Uterus (tissue), 4 donors: ENCODE measurements around the gene MCU. TPM values are rescaled to one million over a fixed set of nuclear protein-coding genes. Genes with fewer than 3 reads are reported as not detected.
"Not testable (repeated sequence)": the region's sequence is repeated elsewhere in the genome, so short reads cannot be mapped to it uniquely, and the experiment has no call there.

Experiments
- DNase-seq, 2 donors: peaks; one replicate each; pipeline ENCODE4 v3.0.0-alpha.2; 2019 to 2020
- H3K27ac ChIP-seq, 2 donors: fragments of 200-600 bp; sonication (generic); 1 replicate in 1 of 2; 2 replicates in 1 of 2; pipeline ENCODE4 v1.5.1; 2016 to 2018
- H3K27me3 ChIP-seq, 2 donors: fragments of 200-600 bp; sonication (generic); one replicate each; pipeline ENCODE4 v1.5.1; 2018 to 2019; ENCODE audit warnings: control low read depth in 1 of 2
- H3K36me3 ChIP-seq, 2 donors: fragments of 200-600 bp; sonication (generic); one replicate each; pipeline ENCODE4 v1.5.1; 2019; ENCODE audit warnings: control low read depth in 1 of 2
- H3K4me1 ChIP-seq, 2 donors: fragments of 200-600 bp; sonication (generic); one replicate each; pipeline ENCODE4 v1.5.1; 2018 to 2019; ENCODE audit warnings: control low read depth in 1 of 2
- H3K4me3 ChIP-seq, 2 donors: fragments of 200-600 bp; sonication (generic); 1 replicate in 1 of 2; 2 replicates in 1 of 2; pipeline ENCODE4 v1.5.1; 2018 to 2019; ENCODE audit warnings: mild to moderate bottlenecking in 1 of 2
- H3K9me3 ChIP-seq, 2 donors: fragments of 200-600 bp; sonication (generic); one replicate each; pipeline ENCODE4 v1.5.1; 2019; ENCODE audit warnings: control low read depth in 1 of 2
- POLR2A ChIP-seq, 2 donors: fragments of 450-650 bp; IDR thresholded peaks; one replicate each; pipeline ENCODE4 v1.6.1; 2016; ENCODE audit warnings: antibody characterized with exemption in 2 of 2, mild to moderate bottlenecking in 1 of 2, moderate library complexity in 1 of 2
- intact Hi-C: fragments of 100-400 bp; cut with DNase I; formaldehyde crosslinking; loops from one replicate; pipeline ENCODE4 v1.15.1; 2023; ENCODE audit warnings: low total_unique reads
- total RNA-seq, 4 donors: library from RNA; depleted of rRNA in 3 of 4; stranded (reverse); fragments of >200 nt in 3 of 4; gene quantifications; one replicate each; pipeline versions ENCODE4 v1.1.0 to v1.2.4, GENCODE V29; 2014 to 2023
- TF ChIP-seq, protein P1 (sequence below), 4 experiments: fragments of 200-600 bp in 2 of 4; fragments of 450-650 bp in 2 of 4; sonication (generic) in 2 of 4; IDR thresholded peaks; one replicate each; pipeline ENCODE4 v1.5.1; 2016 to 2019; ENCODE audit warnings: antibody characterized with exemption in 4 of 4, mild to moderate bottlenecking in 2 of 4, moderate library complexity in 1 of 4
- donor health status: DM: yes; HTN: yes; CAD: no.

Gene MCU
- total RNA-seq, 4 donors from 2014 or later: 13.2 to 35.8 (median 24.6) TPM

GRCh38 chr10:72763201-72763600 lies 71.3 kb downstream of the MCU start:
- H3K4me1 ChIP-seq: no peaks in the 10 kb centered on the region
- intact Hi-C loops: no loop called here
- peak overlapping the region; percentile 45 to 60 for H3K27ac ChIP-seq
- no peak for DNase-seq
- TF ChIP-seq, protein P1, sequence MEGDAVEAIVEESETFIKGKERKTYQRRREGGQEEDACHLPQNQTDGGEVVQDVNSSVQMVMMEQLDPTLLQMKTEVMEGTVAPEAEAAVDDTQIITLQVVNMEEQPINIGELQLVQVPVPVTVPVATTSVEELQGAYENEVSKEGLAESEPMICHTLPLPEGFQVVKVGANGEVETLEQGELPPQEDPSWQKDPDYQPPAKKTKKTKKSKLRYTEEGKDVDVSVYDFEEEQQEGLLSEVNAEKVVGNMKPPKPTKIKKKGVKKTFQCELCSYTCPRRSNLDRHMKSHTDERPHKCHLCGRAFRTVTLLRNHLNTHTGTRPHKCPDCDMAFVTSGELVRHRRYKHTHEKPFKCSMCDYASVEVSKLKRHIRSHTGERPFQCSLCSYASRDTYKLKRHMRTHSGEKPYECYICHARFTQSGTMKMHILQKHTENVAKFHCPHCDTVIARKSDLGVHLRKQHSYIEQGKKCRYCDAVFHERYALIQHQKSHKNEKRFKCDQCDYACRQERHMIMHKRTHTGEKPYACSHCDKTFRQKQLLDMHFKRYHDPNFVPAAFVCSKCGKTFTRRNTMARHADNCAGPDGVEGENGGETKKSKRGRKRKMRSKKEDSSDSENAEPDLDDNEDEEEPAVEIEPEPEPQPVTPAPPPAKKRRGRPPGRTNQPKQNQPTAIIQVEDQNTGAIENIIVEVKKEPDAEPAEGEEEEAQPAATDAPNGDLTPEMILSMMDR (IDR thresholded peaks at IDR 0.05): no peak
- no peak for TF ChIP-seq POLR2A (IDR thresholded peaks at IDR 0.05)
- no peaks in the 10 kb centered on the region for H3K9me3 ChIP-seq
- no peaks in the 10 kb centered on the region for H3K36me3 ChIP-seq
- no peaks in the 10 kb centered on the region for H3K27me3 ChIP-seq
- no peak overlapping the region for H3K4me3 ChIP-seq

DNA sequence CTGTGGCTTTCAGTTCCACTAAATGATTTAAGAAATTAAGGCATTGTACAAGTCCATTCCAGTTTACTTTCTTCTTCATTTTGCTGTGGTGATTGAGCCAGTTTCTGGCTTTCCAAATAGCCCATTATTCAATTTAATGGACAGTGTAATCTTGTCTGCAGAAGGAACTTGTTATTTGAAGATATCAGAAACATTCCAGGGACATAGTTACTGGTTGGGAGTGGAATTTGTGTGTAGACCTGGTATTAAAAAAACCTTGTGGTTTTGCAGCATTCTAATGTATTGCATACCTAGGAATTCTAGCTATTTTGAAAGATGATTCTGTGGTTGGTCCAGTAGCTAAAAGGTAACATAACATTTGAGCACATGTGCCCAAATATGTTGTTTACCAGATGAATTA lies 72.2 kb downstream of the MCU start:
- Histone ChIP-seq H3K27ac (peak overlapping the region in 1 of 2 donors; percentile 60), H3K4me3 (no peak overlapping the region), H3K9me3 (no peaks in the 10 kb centered on the region), H3K27me3 (no peaks in the 10 kb centered on the region), H3K4me1 (no peaks in the 10 kb centered on the region), H3K36me3 (no peaks in the 10 kb centered on the region)
- TF ChIP-seq POLR2A (IDR thresholded peaks at IDR 0.05): no peak
- intact Hi-C loops: no loop called here
- DNase-seq: no peak

DNA sequence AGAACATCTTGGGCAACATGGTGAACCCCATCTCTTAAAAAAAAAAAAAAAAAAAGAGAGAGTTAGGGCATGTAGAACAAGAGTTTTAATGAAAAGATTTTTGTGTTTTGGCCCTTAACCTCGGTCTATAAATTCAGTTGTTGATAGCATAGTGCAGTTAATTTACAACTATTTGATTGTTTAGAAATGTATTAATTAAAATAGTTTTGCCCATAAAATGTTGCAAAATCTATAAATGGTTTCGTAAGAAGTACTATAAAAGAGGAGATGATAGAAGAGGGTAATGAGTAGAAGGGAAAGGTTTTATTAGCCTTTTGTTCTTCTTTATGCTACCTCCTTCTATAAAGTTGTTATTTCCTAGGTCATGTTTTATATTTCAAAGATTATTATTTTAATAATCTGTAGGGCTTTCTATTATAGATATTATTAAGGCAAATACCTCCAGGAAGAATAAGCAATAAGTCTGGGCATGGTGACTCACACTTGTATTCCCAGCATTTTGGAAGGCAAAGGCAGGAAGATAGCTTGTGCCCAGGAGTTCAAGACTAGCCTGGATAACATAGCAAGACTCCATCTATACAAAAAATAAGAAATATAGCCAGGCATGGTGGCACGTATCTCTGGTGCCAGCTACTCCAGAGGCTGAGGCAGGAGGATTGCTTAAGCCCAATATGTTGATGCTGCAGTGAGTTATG lies 73.3 kb downstream of the MCU start:
- Histone ChIP-seq H3K27me3 (no peaks in the 10 kb centered on the region), H3K9me3 (no peaks in the 10 kb centered on the region), H3K4me3 (no peak overlapping the region), H3K27ac (peak overlapping the region in 1 of 2 donors; percentile 14), H3K4me1 (no peaks in the 10 kb centered on the region), H3K36me3 (no peaks in the 10 kb centered on the region)
- TF ChIP-seq, protein P1 (IDR thresholded peaks at IDR 0.05): no peak
- no peak for TF ChIP-seq POLR2A (IDR thresholded peaks at IDR 0.05)
- intact Hi-C loops: no loop called here
- no peak for DNase-seq

- intact Hi-C loops, H3K27ac ChIP-seq, DNase-seq, H3K27me3 ChIP-seq, H3K4me1 ChIP-seq, H3K4me3 ChIP-seq, H3K36me3 ChIP-seq, H3K9me3 ChIP-seq: not testable (repeated sequence)
These were observed 79.3 kb downstream of the MCU start for GRCh38 chr10:72771195-72771594.

GRCh38 chr10:72772031-72772430 lies 80.1 kb downstream of the MCU start:
- DNase-seq: no peak
- H3K9me3 ChIP-seq: peaks cover 0 to 6% of the 10 kb centered on the region in 2 donors
- no peaks in the 10 kb centered on the region for H3K4me1 ChIP-seq
- TF ChIP-seq, protein P1 (IDR thresholded peaks at IDR 0.05): no peak
- TF ChIP-seq POLR2A (IDR thresholded peaks at IDR 0.05): no peak
- H3K27me3 ChIP-seq: no peaks in the 10 kb centered on the region
- H3K36me3 ChIP-seq: no peaks in the 10 kb centered on the region
- intact Hi-C loops: no loop called here
- no peak overlapping the region for H3K27ac ChIP-seq
- H3K4me3 ChIP-seq: no peak overlapping the region

DNA sequence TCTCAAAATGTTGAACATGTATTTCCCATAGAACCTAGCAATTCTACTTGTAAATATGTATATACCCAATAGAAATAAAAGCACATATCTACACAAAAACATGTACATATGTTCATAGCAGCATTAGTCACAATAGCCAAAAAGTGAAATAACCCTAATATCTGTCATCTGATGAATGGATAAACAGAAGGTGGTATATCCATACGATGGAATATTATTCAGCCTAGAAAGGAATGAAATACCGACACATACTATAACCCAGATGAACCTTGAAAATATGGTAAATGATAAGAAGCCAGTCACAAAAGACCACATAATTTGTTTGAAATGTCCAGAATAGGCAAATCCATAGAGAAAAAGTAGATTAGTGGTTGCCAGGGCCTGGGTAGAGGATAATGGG lies 87.9 kb downstream of the MCU start:
- H3K4me1 ChIP-seq: no peaks in the 10 kb centered on the region
- TF ChIP-seq, protein P1 (IDR thresholded peaks at IDR 0.05): no peak
- no peak for TF ChIP-seq POLR2A (IDR thresholded peaks at IDR 0.05)
- no peaks in the 10 kb centered on the region for H3K9me3 ChIP-seq
- no peak overlapping the region for H3K27ac ChIP-seq
- DNase-seq: no peak
- H3K27me3 ChIP-seq: no peaks in the 10 kb centered on the region
- intact Hi-C loops: no loop called here
- H3K4me3 ChIP-seq: no peak overlapping the region
- H3K36me3 ChIP-seq: no peaks in the 10 kb centered on the region
